ENCODE results near the gene ADAD2.

DNA sequence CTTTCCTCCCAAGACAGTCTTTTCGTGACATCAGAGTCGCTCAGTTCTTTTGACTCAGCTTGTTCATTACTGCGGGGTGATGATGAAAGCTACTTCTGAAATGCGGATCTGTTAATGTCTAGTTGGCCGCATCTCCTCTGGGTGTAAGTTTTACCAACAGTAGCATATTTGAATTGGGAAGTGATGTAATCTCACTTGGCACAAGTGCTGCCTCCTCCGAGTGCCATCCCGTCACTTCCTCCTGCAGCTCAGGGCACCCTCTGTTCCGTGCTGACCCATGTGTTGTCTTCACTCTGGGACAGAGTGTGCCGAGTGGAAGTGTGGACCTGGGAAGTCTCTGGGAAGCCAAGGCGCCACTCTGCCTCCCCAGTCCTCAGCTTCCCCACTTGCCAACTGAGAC is 8.9 kb downstream of the ADAD2 start:
- TF ChIP-seq JUN (IDR thresholded peaks at IDR 0.05; ENCODE audit: borderline replicate concordance, insufficient read depth, insufficient read length, low read depth) (no peak), POLR2A (IDR thresholded peaks at IDR 0.05; ENCODE audit: low read depth, low read length) (no peak), POLR2AphosphoS5 (IDR thresholded peaks at IDR 0.05; ENCODE audit: insufficient read depth, low read depth, low read length) (no peak), FOS (IDR thresholded peaks at IDR 0.05; ENCODE audit: borderline replicate concordance, insufficient read depth, low read length) (no peak)
- TF ChIP-seq, protein P1, sequence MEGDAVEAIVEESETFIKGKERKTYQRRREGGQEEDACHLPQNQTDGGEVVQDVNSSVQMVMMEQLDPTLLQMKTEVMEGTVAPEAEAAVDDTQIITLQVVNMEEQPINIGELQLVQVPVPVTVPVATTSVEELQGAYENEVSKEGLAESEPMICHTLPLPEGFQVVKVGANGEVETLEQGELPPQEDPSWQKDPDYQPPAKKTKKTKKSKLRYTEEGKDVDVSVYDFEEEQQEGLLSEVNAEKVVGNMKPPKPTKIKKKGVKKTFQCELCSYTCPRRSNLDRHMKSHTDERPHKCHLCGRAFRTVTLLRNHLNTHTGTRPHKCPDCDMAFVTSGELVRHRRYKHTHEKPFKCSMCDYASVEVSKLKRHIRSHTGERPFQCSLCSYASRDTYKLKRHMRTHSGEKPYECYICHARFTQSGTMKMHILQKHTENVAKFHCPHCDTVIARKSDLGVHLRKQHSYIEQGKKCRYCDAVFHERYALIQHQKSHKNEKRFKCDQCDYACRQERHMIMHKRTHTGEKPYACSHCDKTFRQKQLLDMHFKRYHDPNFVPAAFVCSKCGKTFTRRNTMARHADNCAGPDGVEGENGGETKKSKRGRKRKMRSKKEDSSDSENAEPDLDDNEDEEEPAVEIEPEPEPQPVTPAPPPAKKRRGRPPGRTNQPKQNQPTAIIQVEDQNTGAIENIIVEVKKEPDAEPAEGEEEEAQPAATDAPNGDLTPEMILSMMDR (IDR thresholded peaks at IDR 0.05; ENCODE audit: extremely low read depth in 1 of 2, insufficient read depth in 1 of 2, low read depth in 1 of 2, low read length in 2 of 2) = no peak
